ENCODE results near the gene FAM169A.
"Not testable (repeated sequence)": the region's sequence is repeated elsewhere in the genome, so short reads cannot be mapped to it uniquely, and the experiment has no call there.

The FAM169A gene

GRCh38 chr5:74801941-74802340, 64.2 kb downstream of the FAM169A start:
- no peak for DNase-seq (ENCODE audit: low read depth, low spot score)

- no peak for DNase-seq (ENCODE audit: low read depth, low spot score)
Measured at GRCh38 chr5:74801197-74801596, 65.0 kb downstream of the FAM169A start.

GRCh38 chr5:74798977-74799911, 66.9 kb downstream of the FAM169A start:
- DNase-seq (ENCODE audit: low read depth, low spot score): no peak

GRCh38 chr5:74791669-74792068, 74.5 kb downstream of the FAM169A start:
- DNase-seq (ENCODE audit: low read depth, low spot score): not testable (repeated sequence)

- DNase-seq (ENCODE audit: low read depth, low spot score): no peak
Measured at GRCh38 chr5:74787424-74787823, 78.8 kb downstream of the FAM169A start.

- no peak for DNase-seq (ENCODE audit: low read depth, low spot score)
Measured at GRCh38 chr5:74786851-74787250, 79.3 kb downstream of the FAM169A start.

- no peak for DNase-seq (ENCODE audit: low read depth, low spot score)
Measured at GRCh38 chr5:74778609-74779008, 87.6 kb downstream of the FAM169A start.

- no peak for DNase-seq (ENCODE audit: low read depth, low spot score)
Measured at GRCh38 chr5:74772359-74772758, 93.8 kb downstream of the FAM169A start.

GRCh38 chr5:74767579-74767913, 98.6 kb downstream of the FAM169A start:
- no peak for DNase-seq (ENCODE audit: low read depth, low spot score)

- DNase-seq (ENCODE audit: low read depth, low spot score): peak; percentile 88
Measured at GRCh38 chr5:74766849-74767578, 99.2 kb downstream of the FAM169A start, which contains the start of the genes GFM2 and NSA2. Gene GFM2 (minus strand): TSS chr5:74767117. CDS start chr5:74763742, 3,375 bp downstream. Gene NSA2 (plus strand): TSS chr5:74767249. CDS start chr5:74767361, 112 bp downstream.

- DNase-seq (ENCODE audit: low read depth, low spot score): no peak
Measured at GRCh38 chr5:74766418-74766848, 99.8 kb downstream of the FAM169A start.

GRCh38 chr5:74765929-74766328, 100.3 kb downstream of the FAM169A start:
- no peak for DNase-seq (ENCODE audit: low read depth, low spot score)

- DNase-seq (ENCODE audit: low read depth, low spot score): no peak
Measured at GRCh38 chr5:74765201-74765600, 101.0 kb downstream of the FAM169A start.

- no peak for DNase-seq (ENCODE audit: low read depth, low spot score)
Measured at GRCh38 chr5:74763504-74763903, 102.7 kb downstream of the FAM169A start.

- DNase-seq (ENCODE audit: low read depth, low spot score): no peak
Measured at GRCh38 chr5:74762599-74762998, 103.6 kb downstream of the FAM169A start.

GRCh38 chr5:74761241-74761640, 104.9 kb downstream of the FAM169A start:
- no peak for DNase-seq (ENCODE audit: low read depth, low spot score)

- not testable (repeated sequence) for DNase-seq (ENCODE audit: low read depth, low spot score)
Measured at GRCh38 chr5:74748742-74749141, 117.4 kb downstream of the FAM169A start.

- DNase-seq (ENCODE audit: low read depth, low spot score): no peak
Measured at GRCh38 chr5:74738406-74738805, 127.8 kb downstream of the FAM169A start.

GRCh38 chr5:74736759-74737158, 129.4 kb downstream of the FAM169A start:
- DNase-seq (ENCODE audit: low read depth, low spot score): no peak

All from activated naive CD8-positive, alpha-beta T cell treated with anti-CD3 and anti-CD28 coated beads, Interleukin-2, amount 50 U/mL, for 16 hours (primary cell).